Common myeloid progenitor, CD34-positive (primary cell): ENCODE measurements around the gene BAG1.
A peak's percentile ranks its signal among the peaks of the same experiment; 100 is the strongest.

ENCODE experiments used
- CTCF ChIA-PET: fragments of 350-600 bp; sonication (Branson Sonifier 250); formaldehyde crosslinking; loops from one replicate; lab custom pipeline; 2021; ENCODE audit warnings: antibody characterized with exemption; lab: Charles Lee
- POLR2A ChIA-PET: fragments of 350-600 bp; sonication (Branson Sonifier 250); formaldehyde crosslinking; loops from one replicate; lab custom pipeline; 2021; ENCODE audit warnings: antibody characterized with exemption; lab: Charles Lee
- DNase-seq, 3 donors: peaks; one replicate each; pipeline versions ENCODE4 v3.0.0 to v3.0.0-alpha.2; 2013
- H3K27ac ChIP-seq, 2 experiments: 1 replicate in 1 of 2; 2 replicates in 1 of 2; pipeline ENCODE4 v1.7.0; 2013; ENCODE audit warnings: inconsistent platforms in 2 of 2, low read length in 2 of 2, mild to moderate bottlenecking in 2 of 2, low read depth in 1 of 2, moderate library complexity in 1 of 2; ENCODE audit not compliant: severe bottlenecking in 2 of 2, insufficient read depth in 1 of 2, poor library complexity in 1 of 2
- H3K27me3 ChIP-seq, 5 experiments: replicated peaks in 2 of 5; 1 replicate in 3 of 5; 2 replicates in 2 of 5; pipeline versions ENCODE4 v1.6.1 to v1.7.0; 2013; ENCODE audit warnings: low read length in 4 of 5, mild to moderate bottlenecking in 2 of 5, moderate library complexity in 2 of 5, inconsistent platforms in 1 of 5; ENCODE audit not compliant: insufficient read depth in 5 of 5, control insufficient read depth in 4 of 5
- H3K36me3 ChIP-seq, 4 experiments: 1 replicate in 2 of 4; 2 replicates in 2 of 4; pipeline versions ENCODE4 v1.6.1 to v1.7.0; 2013; ENCODE audit warnings: low read length in 3 of 4, control low read depth in 1 of 4, mild to moderate bottlenecking in 1 of 4; ENCODE audit not compliant: control insufficient read depth in 4 of 4, insufficient read depth in 4 of 4
- H3K4me1 ChIP-seq, 4 experiments: 1 replicate in 3 of 4; 2 replicates in 1 of 4; pipeline versions ENCODE4 v1.6.1 to v1.7.1; 2013; ENCODE audit warnings: low read length in 3 of 4, mild to moderate bottlenecking in 3 of 4, control low read depth in 1 of 4, inconsistent platforms in 1 of 4, moderate library complexity in 1 of 4; ENCODE audit not compliant: control insufficient read depth in 4 of 4, insufficient read depth in 4 of 4; ENCODE audit errors: control extremely low read depth in 1 of 4
- H3K4me3 ChIP-seq, 7 experiments: 1 replicate in 4 of 7; 2 replicates in 3 of 7; pipeline versions ENCODE4 v1.5.1 to v1.7.0; 2013; ENCODE audit warnings: mild to moderate bottlenecking in 7 of 7, low read length in 6 of 7, moderate library complexity in 6 of 7, inconsistent platforms in 2 of 7, low read depth in 2 of 7, control low read depth in 1 of 7; ENCODE audit not compliant: insufficient read depth in 4 of 7, control insufficient read depth in 1 of 7; ENCODE audit errors: extremely low read depth in 1 of 7
- H3K9me3 ChIP-seq, 5 experiments: 1 replicate in 4 of 5; 2 replicates in 1 of 5; pipeline versions ENCODE4 v1.6.1 to v1.7.1; 2013; ENCODE audit warnings: low read length in 4 of 5, mild to moderate bottlenecking in 2 of 5, inconsistent platforms in 1 of 5, low read depth in 1 of 5, moderate library complexity in 1 of 5; ENCODE audit not compliant: control insufficient read depth in 4 of 5, insufficient read depth in 2 of 5; ENCODE audit errors: control extremely low read depth in 1 of 5
- WGBS: methylation state at CpG from one replicate; pipeline ENCODE4 v1.1.5; 2013; ENCODE audit not compliant: insufficient coverage; 5-methylcytosine and 5-hydroxymethylcytosine counted together

The BAG1 gene

GRCh38 chr9:33231623-33231942, 32.9 kb downstream of the BAG1 start:
- Histone ChIP-seq H3K27me3 (no peaks in the 10 kb centered on the region), H3K4me3 (no peak overlapping the region), H3K27ac (no peak overlapping the region), H3K36me3 (no peaks in the 10 kb centered on the region), H3K4me1 (peaks cover 0 to 24% (median 19%) of the 10 kb centered on the region in 4 experiments), H3K9me3 (no peaks in the 10 kb centered on the region)
- DNase-seq = no peak
- POLR2A ChIA-PET = no interaction called here
- CTCF ChIA-PET = interaction anchor here (1.1 to 1.7 kb wide), 4 partner anchors 9 to 149 kb away, joined by 3 to 5 read pairs (median 4); partner anchors contain the start of gene SPINK4
- 100% methylated on average over 2 of the region's 2 CpGs for WGBS

- Histone ChIP-seq H3K9me3 (no peaks in the 10 kb centered on the region), H3K27me3 (no peaks in the 10 kb centered on the region), H3K27ac (no peak overlapping the region), H3K4me3 (no peak overlapping the region), H3K4me1 (peaks cover 4 to 30% (median 25%) of the 10 kb centered on the region in 4 experiments), H3K36me3 (no peaks in the 10 kb centered on the region)
- WGBS = 99% methylated on average over 9 of the region's 13 CpGs
- ChIA-PET CTCF (interaction anchor here (1.1 to 1.7 kb wide), 5 partner anchors 9 to 148 kb away, joined by 3 to 5 read pairs (median 4); partner anchors contain the start of gene SPINK4), POLR2A (no interaction called here)
- DNase-seq = no peak
These were observed 33.5 kb downstream of the BAG1 start for GRCh38 chr9:33230756-33231622.

GRCh38 chr9:33229359-33230114, 35.0 kb downstream of the BAG1 start:
- ChIA-PET POLR2A (no interaction called here), CTCF (interaction anchor here (0.7 to 1.6 kb wide), 3 partner anchors 11 to 149 kb away, joined by 3 to 4 read pairs (median 3); partner anchors contain the start of gene SPINK4)
- H3K4me1 ChIP-seq = peaks cover 9 to 40% (median 33%) of the 10 kb centered on the region in 4 experiments
- H3K27me3 ChIP-seq = no peaks in the 10 kb centered on the region
- H3K9me3 ChIP-seq = no peaks in the 10 kb centered on the region
- H3K27ac ChIP-seq = no peak overlapping the region
- no peak overlapping the region for H3K4me3 ChIP-seq
- no peaks in the 10 kb centered on the region for H3K36me3 ChIP-seq
- WGBS = 98% methylated on average over 7 of the region's 9 CpGs
- no peak for DNase-seq

DNA sequence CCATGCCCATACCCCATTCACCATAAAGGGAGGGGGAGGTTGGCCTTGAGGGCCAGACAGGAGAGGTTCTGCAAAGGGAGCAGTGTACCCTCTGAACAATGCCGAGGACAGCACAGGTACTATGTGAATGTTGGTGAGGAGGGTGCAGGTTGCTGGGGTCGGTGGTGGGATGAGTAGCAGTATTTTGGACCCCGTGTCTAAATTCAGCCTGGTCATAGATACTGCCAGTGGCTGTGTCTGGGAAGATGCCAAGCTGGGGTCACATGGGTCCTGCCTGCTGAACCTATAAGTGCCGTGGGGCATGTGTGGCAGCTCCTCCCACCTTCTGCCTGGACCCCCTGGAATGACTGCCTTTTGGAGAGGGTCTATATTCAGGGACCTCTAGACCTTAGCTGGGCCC, 35.9 kb downstream of the BAG1 start:
- Histone ChIP-seq H3K4me3 (no peak overlapping the region), H3K27me3 (no peaks in the 10 kb centered on the region), H3K4me1 (peaks cover 9 to 32% (median 28%) of the 10 kb centered on the region in 4 experiments), H3K9me3 (no peaks in the 10 kb centered on the region), H3K36me3 (no peaks in the 10 kb centered on the region), H3K27ac (no peak overlapping the region)
- POLR2A ChIA-PET = no interaction called here
- no peak for DNase-seq
- 94% methylated on average over 3 of the region's 4 CpGs for WGBS
- CTCF ChIA-PET = interaction anchor here (0.7 to 1.6 kb wide), 7 partner anchors 8 to 153 kb away, joined by 3 to 4 read pairs (median 3); partner anchors contain the start of gene SPINK4

- DNase-seq = no peak
- no peaks in the 10 kb centered on the region for H3K27me3 ChIP-seq
- peaks cover 9 to 32% (median 26%) of the 10 kb centered on the region in 4 experiments for H3K4me1 ChIP-seq
- H3K36me3 ChIP-seq = no peaks in the 10 kb centered on the region
- H3K4me3 ChIP-seq = no peak overlapping the region
- ChIA-PET CTCF (interaction anchor here (1.2 to 3.0 kb wide), 6 partner anchors 9 to 149 kb away, joined by 3 to 30 read pairs (median 4); partner anchors contain the start of gene SPINK4), POLR2A (no interaction called here)
- no peaks in the 10 kb centered on the region for H3K9me3 ChIP-seq
- no peak overlapping the region for H3K27ac ChIP-seq
- WGBS = 97% methylated on average over 8 of the region's 8 CpGs
These were observed 36.8 kb downstream of the BAG1 start for GRCh38 chr9:33227741-33228140.

- 19% methylated on average over 6 of the region's 10 CpGs for WGBS
These were observed 37.5 kb downstream of the BAG1 start for GRCh38 chr9:33227008-33227398.

More at GRCh38 chr9:33227008-33227398, 37.5 kb downstream of the BAG1 start:
- Histone ChIP-seq H3K9me3 (no peaks in the 10 kb centered on the region), H3K4me3 (peak overlapping the region in 3 of 7 experiments; percentile 11 to 55 (median 26)), H3K27me3 (no peaks in the 10 kb centered on the region), H3K4me1 (peaks cover 9 to 32% (median 27%) of the 10 kb centered on the region in 4 experiments), H3K36me3 (no peaks in the 10 kb centered on the region), H3K27ac (peak overlapping the region in 1 of 2 experiments; percentile 35)
- peak; percentile 44 to 82 (median 81) for DNase-seq
- POLR2A ChIA-PET = interaction anchor here (1.7 kb wide), 1 partner anchor 37 kb away, joined by 4 read pairs; the partner anchor contains the start of genes BAG1 and CHMP5
- CTCF ChIA-PET = interaction anchor here (0.6 to 3.0 kb wide), 21 partner anchors 8 to 321 kb away, joined by 3 to 30 read pairs (median 6); partner anchors contain the start of genes B4GALT1 and SPINK4
